ENCODE measurements around the gene ARID1A. TPM values are rescaled to one million over a fixed set of nuclear protein-coding genes. Genes with fewer than 3 reads are reported as not detected.

ARID1A gene
- total and polyA plus RNA-seq, 12 donors = 14.5 to 62.5 (median 43.5) TPM

DNA sequence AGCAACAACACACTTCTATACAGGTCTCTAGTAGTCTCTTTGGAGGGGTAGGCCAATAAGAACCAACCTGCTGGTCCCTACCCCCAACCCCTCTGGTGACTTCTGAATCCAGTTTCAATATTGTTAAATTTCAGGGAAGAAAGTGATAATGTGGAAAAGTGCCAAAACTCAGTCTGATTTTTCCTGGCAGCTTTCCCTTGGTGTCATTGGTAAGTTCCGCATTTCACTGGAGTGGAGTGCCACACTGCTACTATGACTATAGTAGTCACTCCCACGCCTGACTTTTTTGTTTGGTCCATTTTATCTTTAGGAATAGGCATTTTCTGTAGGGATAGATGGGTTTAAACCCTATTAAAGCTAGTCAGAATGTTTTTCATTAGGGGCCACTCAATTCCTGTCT, 5.7 kb upstream of the ARID1A start:
- peaks cover 8 to 52% (median 31%) of the 10 kb centered on the region in 9 donors for H3K4me1 ChIP-seq
- DNase-seq (peak in 1 of 2 donors; percentile 18), ATAC-seq (no peak)
- H3K27me3 ChIP-seq = no peaks in the 10 kb centered on the region
- intact Hi-C loops (cut with DNase I) = loop anchor here in 1 of 10 donors (10.0 kb wide), 1 partner anchor 95 kb away; the partner anchor contains the start of gene PIGV
- H3K27ac ChIP-seq = peak overlapping the region in 1 of 10 donors; percentile 93
- no peaks in the 10 kb centered on the region for H3K9me3 ChIP-seq
- H3K36me3 ChIP-seq = no peaks in the 10 kb centered on the region
- TF ChIP-seq, protein P1, sequence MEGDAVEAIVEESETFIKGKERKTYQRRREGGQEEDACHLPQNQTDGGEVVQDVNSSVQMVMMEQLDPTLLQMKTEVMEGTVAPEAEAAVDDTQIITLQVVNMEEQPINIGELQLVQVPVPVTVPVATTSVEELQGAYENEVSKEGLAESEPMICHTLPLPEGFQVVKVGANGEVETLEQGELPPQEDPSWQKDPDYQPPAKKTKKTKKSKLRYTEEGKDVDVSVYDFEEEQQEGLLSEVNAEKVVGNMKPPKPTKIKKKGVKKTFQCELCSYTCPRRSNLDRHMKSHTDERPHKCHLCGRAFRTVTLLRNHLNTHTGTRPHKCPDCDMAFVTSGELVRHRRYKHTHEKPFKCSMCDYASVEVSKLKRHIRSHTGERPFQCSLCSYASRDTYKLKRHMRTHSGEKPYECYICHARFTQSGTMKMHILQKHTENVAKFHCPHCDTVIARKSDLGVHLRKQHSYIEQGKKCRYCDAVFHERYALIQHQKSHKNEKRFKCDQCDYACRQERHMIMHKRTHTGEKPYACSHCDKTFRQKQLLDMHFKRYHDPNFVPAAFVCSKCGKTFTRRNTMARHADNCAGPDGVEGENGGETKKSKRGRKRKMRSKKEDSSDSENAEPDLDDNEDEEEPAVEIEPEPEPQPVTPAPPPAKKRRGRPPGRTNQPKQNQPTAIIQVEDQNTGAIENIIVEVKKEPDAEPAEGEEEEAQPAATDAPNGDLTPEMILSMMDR (IDR thresholded peaks at IDR 0.05) = no peak
- H3K4me3 ChIP-seq = no peak overlapping the region
- WGBS, 2 donors = 80 to 85% methylated on average over 2 of the region's 2 CpGs

DNA sequence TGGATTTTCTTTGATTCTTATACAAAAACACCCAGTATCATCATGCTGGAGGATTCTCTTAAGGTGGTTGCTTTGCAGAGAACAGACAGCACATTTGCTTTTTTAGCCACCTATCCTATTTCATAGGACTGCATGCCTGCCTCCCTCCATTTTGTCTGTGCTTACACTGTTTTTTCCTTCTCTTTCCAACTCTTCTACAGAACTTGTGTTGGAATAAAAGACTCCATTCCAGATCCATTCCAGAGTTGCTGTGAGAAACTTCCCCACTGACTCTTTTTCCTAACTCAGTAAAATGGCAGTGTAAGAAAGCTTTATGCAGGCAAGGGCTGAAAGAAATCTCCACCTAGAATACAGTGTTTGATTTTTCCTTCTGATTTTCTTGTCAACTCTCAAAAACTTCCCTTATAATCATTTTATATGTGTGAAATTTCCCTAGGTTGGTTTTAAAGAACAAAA, 5.2 kb upstream of the ARID1A start:
- H3K9me3 ChIP-seq = no peaks in the 10 kb centered on the region
- TF ChIP-seq, protein P1 (IDR thresholded peaks at IDR 0.05) = no peak
- DNase-seq = no peak
- no peaks in the 10 kb centered on the region for H3K36me3 ChIP-seq
- peak overlapping the region in 1 of 10 donors; percentile 93 for H3K27ac ChIP-seq
- H3K27me3 ChIP-seq = no peaks in the 10 kb centered on the region
- intact Hi-C loops (cut with DNase I) = loop anchor here in 1 of 10 donors (10.0 kb wide), 1 partner anchor 94 kb away; the partner anchor contains the start of gene PIGV
- ATAC-seq = no peak
- H3K4me3 ChIP-seq = no peak overlapping the region
- peaks cover 8 to 55% (median 32%) of the 10 kb centered on the region in 9 donors for H3K4me1 ChIP-seq

DNA sequence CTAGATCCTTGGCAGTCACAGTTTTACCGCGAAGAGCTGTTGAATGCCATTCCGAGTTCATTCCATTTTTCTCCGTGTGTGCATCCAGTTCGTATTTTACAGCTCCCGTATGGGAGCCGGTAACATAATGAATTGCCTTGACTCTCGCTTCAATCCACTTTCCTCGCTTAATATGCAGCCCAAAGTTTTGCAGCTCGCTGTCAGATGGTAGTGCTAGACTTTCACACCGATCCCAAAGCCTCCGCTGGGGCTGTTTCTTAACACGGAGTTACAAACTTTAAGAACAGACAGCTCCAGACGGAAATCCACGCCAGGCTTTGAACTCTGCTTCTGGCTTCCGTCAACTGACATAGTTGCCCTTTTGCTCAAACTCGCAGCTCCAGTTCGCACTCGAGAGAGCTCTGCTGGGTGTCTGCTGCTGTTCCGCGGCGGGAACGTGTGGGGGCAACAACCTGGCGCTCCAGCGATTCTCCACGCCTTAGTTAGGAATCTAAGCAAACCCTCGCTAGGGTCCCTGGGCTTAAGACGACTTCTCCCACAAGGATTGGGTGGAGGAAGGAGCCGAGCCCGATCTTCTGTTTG, 3.5 kb upstream of the ARID1A start:
- intact Hi-C loops (cut with DNase I) = loop anchor here in 6 of 10 donors (1.0 to 10.0 kb wide), 5 partner anchors 30 to 97 kb away; partner anchors contain the start of gene PIGV (in 2 of the 6)
- Histone ChIP-seq H3K4me3 (peak overlapping the region; percentile 53 to 85 (median 63)), H3K4me1 (peaks cover 8 to 55% (median 30%) of the 10 kb centered on the region in 9 donors), H3K27ac (peak overlapping the region; percentile 93 to 99 (median 98)), H3K9me3 (no peaks in the 10 kb centered on the region), H3K36me3 (no peaks in the 10 kb centered on the region), H3K27me3 (no peaks in the 10 kb centered on the region)
- peak; percentile 38 to 80 (median 67) for ATAC-seq
- 0% methylated on average over 30 of the region's 30 CpGs for WGBS, 2 donors
- DNase-seq = peak; percentile 76 to 89
- TF ChIP-seq, protein P1 (IDR thresholded peaks at IDR 0.05) = peak in 5 of 9 donors; percentile 10 to 43 (median 27)

DNA sequence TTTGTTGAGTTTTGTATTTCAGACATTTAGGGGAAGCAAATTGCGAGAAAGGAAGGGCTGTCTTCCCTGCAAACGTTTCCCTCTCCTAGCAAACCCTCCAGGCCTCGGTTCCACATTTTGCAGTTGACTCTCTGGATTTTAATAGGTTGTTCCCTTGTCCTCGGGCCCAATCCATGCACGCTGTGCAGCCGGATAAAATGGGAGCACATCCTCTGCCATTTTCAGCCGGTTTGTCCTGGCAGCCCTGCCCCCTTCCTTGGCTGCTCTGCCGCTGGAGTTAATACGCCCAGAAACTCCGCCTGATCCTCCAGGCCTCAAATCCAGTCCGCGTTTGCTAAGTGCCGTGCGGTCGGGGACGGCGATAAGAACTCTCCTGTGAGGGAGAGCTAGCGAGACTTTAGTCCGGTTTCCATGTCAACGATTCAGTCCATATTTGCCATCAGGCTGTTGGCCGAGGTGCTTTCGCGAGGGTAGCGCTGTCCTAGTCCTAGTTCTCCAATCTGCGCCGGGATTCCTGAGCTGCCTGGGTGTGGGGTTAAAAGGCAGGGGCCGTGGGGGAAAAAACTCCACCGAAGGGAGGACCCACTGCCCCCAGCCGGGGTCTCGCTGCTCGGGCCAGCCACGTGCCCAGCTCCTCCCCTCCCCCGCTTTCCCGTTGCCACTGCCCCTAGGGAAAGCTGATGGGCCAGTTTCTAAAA, 2.9 kb upstream of the ARID1A start:
- Histone ChIP-seq H3K4me3 (peak overlapping the region; percentile 53 to 85 (median 63)), H3K27ac (peak overlapping the region; percentile 93 to 99 (median 98)), H3K4me1 (peaks cover 8 to 57% (median 29%) of the 10 kb centered on the region in 9 donors), H3K36me3 (no peaks in the 10 kb centered on the region), H3K27me3 (no peaks in the 10 kb centered on the region), H3K9me3 (no peaks in the 10 kb centered on the region)
- DNase-seq = peak; percentile 92 to 96
- peak; percentile 56 to 87 (median 78) for ATAC-seq
- 0 to 1% methylated on average over 34 of the region's 34 CpGs for WGBS, 2 donors
- TF ChIP-seq, protein P1 (IDR thresholded peaks at IDR 0.05) = no peak
- intact Hi-C loops (cut with DNase I) = loop anchor here in 6 of 10 donors (1.0 to 10.0 kb wide), 5 partner anchors 30 to 96 kb away; partner anchors contain the start of gene PIGV (in 2 of the 6)

Data from heart right ventricle (tissue), 16 donors.